Keratinocyte (primary cell): ENCODE results near the gene PARVA. TPM values are rescaled to one million over a fixed set of nuclear protein-coding genes. Genes with fewer than 3 reads are reported as not detected.

Source experiments
- DNase-seq: peaks from one replicate; pipeline ENCODE4 v3.0.0-alpha.2; 2011; ENCODE audit warnings: low read depth, missing footprints, low spot score
- FAIRE-seq: peaks from 2 replicates; lab custom pipeline; 2011; peaks lifted over from hg19 to GRCh38; lab: Jason Lieb, UNC
- H2AFZ ChIP-seq: 2 replicates; pipeline ENCODE4 v1.6.0; 2012; ENCODE audit warnings: low read length, control low read depth, inconsistent platforms; ENCODE audit not compliant: control insufficient read depth
- H3K27ac ChIP-seq: 2 replicates; pipeline ENCODE4 v1.5.1; 2011; ENCODE audit warnings: low read length; ENCODE audit not compliant: control insufficient read depth, insufficient read depth
- H3K27me3 ChIP-seq: 3 replicates; pipeline ENCODE4 v1.6.0; 2011; ENCODE audit warnings: low read length; ENCODE audit not compliant: control insufficient read depth, insufficient read depth; ENCODE audit errors: extremely low read depth
- H3K36me3 ChIP-seq, 2 experiments: 2 replicates in 1 of 2; 3 replicates in 1 of 2; pipeline ENCODE4 v1.5.1; 2011; ENCODE audit warnings: low read length in 2 of 2, mild to moderate bottlenecking in 1 of 2; ENCODE audit not compliant: control insufficient read depth in 2 of 2, insufficient read depth in 2 of 2; ENCODE audit errors: extremely low read depth in 1 of 2
- H3K4me1 ChIP-seq: 3 replicates; pipeline ENCODE4 v1.5.1; 2011; ENCODE audit warnings: low read length; ENCODE audit not compliant: control insufficient read depth, insufficient read depth; ENCODE audit errors: extremely low read depth
- H3K4me2 ChIP-seq: 3 replicates; pipeline ENCODE4 v1.6.0; 2011; ENCODE audit warnings: low read depth, low read length; ENCODE audit not compliant: control insufficient read depth, insufficient read depth; ENCODE audit errors: extremely low read depth
- H3K4me3 ChIP-seq, 3 experiments: fragments of 200-600 bp in 1 of 3; sonication (generic) in 1 of 3; 2 replicates in 2 of 3; 3 replicates in 1 of 3; pipeline ENCODE4 v1.5.1; 2011 to 2016; ENCODE audit warnings: low read length in 3 of 3, mild to moderate bottlenecking in 3 of 3, control low read depth in 2 of 3, inconsistent platforms in 1 of 3, low read depth in 1 of 3, mixed read lengths in 1 of 3, mixed run types in 1 of 3, moderate library complexity in 1 of 3; ENCODE audit not compliant: control insufficient read depth in 2 of 3, insufficient read depth in 2 of 3; ENCODE audit errors: extremely low read depth in 1 of 3
- H3K79me2 ChIP-seq: 2 replicates; pipeline ENCODE4 v1.6.0; 2012; ENCODE audit warnings: low read length; ENCODE audit not compliant: control insufficient read depth, insufficient read depth
- H3K9ac ChIP-seq: 3 replicates; pipeline ENCODE4 v1.6.0; 2011; ENCODE audit warnings: low read length; ENCODE audit not compliant: control insufficient read depth, insufficient read depth; ENCODE audit errors: extremely low read depth
- H3K9me1 ChIP-seq: 3 replicates; pipeline ENCODE4 v1.6.0; 2011; ENCODE audit warnings: low read length; ENCODE audit not compliant: control insufficient read depth, insufficient read depth; ENCODE audit errors: extremely low read depth
- H3K9me3 ChIP-seq: 2 replicates; pipeline ENCODE4 v1.5.1; 2012; ENCODE audit warnings: low read depth, low read length; ENCODE audit not compliant: control insufficient read depth
- H4K20me1 ChIP-seq: 3 replicates; pipeline ENCODE4 v1.6.0; 2011; ENCODE audit warnings: low read length; ENCODE audit not compliant: control insufficient read depth, insufficient read depth; ENCODE audit errors: extremely low read depth
- CTCF ChIP-seq, 3 experiments: IDR thresholded peaks in 1 of 3; conservative IDR thresholded peaks in 1 of 3; optimal IDR thresholded peaks in 1 of 3; 2 replicates in 2 of 3; 3 replicates in 1 of 3; pipeline versions ENCODE3 to v1.5.1; 2011; ENCODE audit warnings: low read length in 3 of 3, mild to moderate bottlenecking in 3 of 3, moderate library complexity in 2 of 3, control low read depth in 1 of 3, inconsistent platforms in 1 of 3; ENCODE audit not compliant: insufficient read depth in 2 of 3; ENCODE audit errors: extremely low read depth in 1 of 3
- EZH2 ChIP-seq: IDR thresholded peaks from one replicate; pipeline ENCODE4 v1.6.1; 2012; ENCODE audit warnings: inconsistent platforms, mild to moderate bottlenecking, low read length, moderate library complexity
- dilution Hi-C: fragments of 300-500 bp; cut with MboI; formaldehyde crosslinking; loops from one replicate; pipeline ENCODE4 v1.7.0; 2020; ENCODE audit warnings: low sequenced_read_pairs; ENCODE audit not compliant: extremely low pct_ligation_motif_present
- polyA plus RNA-seq, 5 experiments: library from polyadenylated mRNA; depleted of rRNA in 3 of 5; stranded (reverse) in 3 of 5; stranded (forward) in 1 of 5; unstranded in 1 of 5; fragments of >200 nt; gene quantifications; 1 replicate in 1 of 5; 2 replicates in 3 of 5; 3 replicates in 1 of 5; pipeline versions ENCODE4 v1.2.1 to v1.2.3, GENCODE V29; 2011 to 2012; ENCODE audit warnings: missing spikeins in 2 of 5, low read depth in 1 of 5, low replicate concordance in 1 of 5

Gene PARVA
- polyA plus RNA-seq, 1 donor (not counting 4 experiments of a cell fraction or from before 2014, with no cell fraction given): 28.9 TPM

GRCh38 chr11:12386745-12387144 lies 9.4 kb downstream of the PARVA start:
- Histone ChIP-seq H3K4me3 (no peak overlapping the region), H3K9me3 (no peaks in the 10 kb centered on the region), H3K4me1 (peaks cover 32% of the 10 kb centered on the region), H2AFZ (no peak overlapping the region), H3K27ac (no peak overlapping the region), H3K9ac (no peak overlapping the region), H3K9me1 (no peaks in the 10 kb centered on the region), H4K20me1 (no peaks in the 10 kb centered on the region), H3K27me3 (no peaks in the 10 kb centered on the region), H3K79me2 (peaks cover 45% of the 10 kb centered on the region), H3K36me3 (peaks cover 0 to 7% of the 10 kb centered on the region in 2 experiments), H3K4me2 (no peak overlapping the region)
- no peak for TF ChIP-seq CTCF (optimal IDR thresholded peaks at IDR 0.05 in 1 of 3, IDR thresholded peaks at IDR 0.05 in 1 of 3, conservative IDR thresholded peaks at IDR 0.05 in 1 of 3; ENCODE audit: extremely low read depth in 1 of 3, insufficient read depth in 2 of 3, low read length in 3 of 3)
- TF ChIP-seq EZH2: no peak
- no peak for DNase-seq
- FAIRE-seq: no peak
- dilution Hi-C loops: no loop called here

GRCh38 chr11:12388173-12388572 lies 10.8 kb downstream of the PARVA start:
- no peaks in the 10 kb centered on the region for H4K20me1 ChIP-seq
- TF ChIP-seq CTCF (optimal IDR thresholded peaks at IDR 0.05 in 1 of 3, IDR thresholded peaks at IDR 0.05 in 1 of 3, conservative IDR thresholded peaks at IDR 0.05 in 1 of 3; ENCODE audit: extremely low read depth in 1 of 3, insufficient read depth in 2 of 3, low read length in 3 of 3): no peak
- TF ChIP-seq EZH2: no peak
- H3K27ac ChIP-seq: no peak overlapping the region
- H2AFZ ChIP-seq: no peak overlapping the region
- dilution Hi-C loops: no loop called here
- H3K79me2 ChIP-seq: peaks cover 38% of the 10 kb centered on the region
- no peak overlapping the region for H3K9ac ChIP-seq
- peaks cover 41% of the 10 kb centered on the region for H3K4me1 ChIP-seq
- no peaks in the 10 kb centered on the region for H3K9me1 ChIP-seq
- FAIRE-seq (no peak), DNase-seq (no peak)
- H3K4me2 ChIP-seq: no peak overlapping the region
- H3K27me3 ChIP-seq: no peaks in the 10 kb centered on the region
- peaks cover 0 to 7% of the 10 kb centered on the region in 2 experiments for H3K36me3 ChIP-seq
- H3K9me3 ChIP-seq: no peaks in the 10 kb centered on the region
- no peak overlapping the region for H3K4me3 ChIP-seq
